ENCODE measurements around the gene ABCA12. TPM values are rescaled to one million over a fixed set of nuclear protein-coding genes. Genes with fewer than 3 reads are reported as not detected.

Gene ABCA12
- total RNA-seq, 1 experiment from 2014 or later = 1.3 TPM

DNA sequence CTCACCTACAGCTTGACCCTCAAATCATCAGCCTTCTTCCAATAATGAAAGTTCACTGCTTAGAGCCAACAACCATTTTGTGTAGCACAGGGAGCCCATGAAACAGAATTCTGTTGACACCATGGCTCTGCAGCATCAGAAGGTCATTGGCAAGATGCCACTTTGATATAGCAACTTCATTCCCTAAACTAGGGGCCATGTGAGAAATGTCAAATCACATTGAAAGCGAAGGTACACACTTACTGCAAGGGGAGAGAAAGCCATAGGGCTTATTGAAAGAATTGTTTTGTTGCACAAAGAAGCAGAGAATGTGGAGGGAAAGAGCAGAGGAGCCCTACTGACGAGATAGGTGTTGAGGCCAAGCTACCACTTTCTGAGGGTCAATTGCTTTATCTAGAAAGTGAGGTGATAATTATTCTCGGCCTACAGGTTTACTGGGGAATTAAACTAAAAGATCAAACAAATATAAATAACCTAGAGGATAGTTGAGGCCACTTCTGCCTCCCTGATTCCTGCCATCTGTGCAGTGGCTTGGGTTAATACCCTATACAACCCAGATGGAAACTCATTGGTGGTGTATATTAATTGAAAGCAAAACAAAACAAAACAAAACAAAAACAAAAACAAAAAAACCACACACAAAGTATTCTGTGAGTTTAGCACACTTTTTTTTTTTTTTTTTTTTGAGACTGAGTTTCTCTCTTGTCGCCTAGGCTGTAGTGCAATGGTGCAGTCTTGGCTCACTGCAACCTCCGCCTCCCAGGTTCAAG lies 5.9 kb upstream of the ABCA12 start:
- Histone ChIP-seq H3K4me2 (ENCODE audit: low read length) (no peak overlapping the region), H3K9me3 (ENCODE audit: control insufficient read depth in 1 of 2, insufficient read depth in 1 of 2, low read depth in 1 of 2, low read length in 2 of 2) (no peaks in the 10 kb centered on the region), H3K79me2 (ENCODE audit: insufficient read depth, low read length) (no peaks in the 10 kb centered on the region), H3K4me3 (replicated peaks in 1 of 2; ENCODE audit: low read depth in 1 of 2, low read length in 2 of 2) (no peak overlapping the region), H3K27me3 (ENCODE audit: insufficient read depth, low read length) (no peaks in the 10 kb centered on the region), H3K27ac (ENCODE audit: low read depth, low read length) (no peak overlapping the region), H3K4me1 (ENCODE audit: control insufficient read depth in 1 of 2, insufficient read depth in 2 of 2, low read length in 2 of 2) (peaks cover 0 to 6% of the 10 kb centered on the region in 2 experiments; a peak in 1 of 4 replicates), H2AFZ (ENCODE audit: low read depth, low read length, poor library complexity, severe bottlenecking) (no peak overlapping the region), H3K9ac (ENCODE audit: low read length) (no peak overlapping the region), H4K20me1 (ENCODE audit: insufficient read depth) (no peaks in the 10 kb centered on the region), H3K9me2 (ENCODE audit: insufficient read depth) (0 out of 2 replicates have a peak, but pooled peaks cover 3% of the 10 kb centered on the region), H3K36me3 (ENCODE audit: control insufficient read depth in 1 of 2, insufficient read depth in 2 of 2, low read length in 2 of 2) (no peaks in the 10 kb centered on the region)
- ChIA-PET RAD21 (ENCODE audit: low non-redundant PET in 1 of 2, low total read pairs in 2 of 2, uncharacterized antibody in 2 of 2, unreplicated experiment in 2 of 2) (no interaction called here), POLR2A (no interaction called here), CTCF (no interaction called here)
- no TSS peak for BruUV-seq (replicated peaks)
- TF ChIP-seq FOSL1 (IDR thresholded peaks at IDR 0.05; ENCODE audit: low read depth) (no peak), ZNF274 (IDR thresholded peaks at IDR 0.05; ENCODE audit: low read depth, low read length) (no peak), CEBPB (IDR thresholded peaks at IDR 0.05; ENCODE audit: low read depth) (no peak), SRF (IDR thresholded peaks at IDR 0.05; ENCODE audit: low read depth) (no peak), EZH2 (IDR thresholded peaks at IDR 0.05) (no peak), JUND (IDR thresholded peaks at IDR 0.05) (no peak), TCF7L2 (IDR thresholded peaks at IDR 0.05; ENCODE audit: borderline replicate concordance, extremely low read depth, insufficient read depth, insufficient read length) (no peak), YY1 (IDR thresholded peaks at IDR 0.05; ENCODE audit: extremely low read depth, insufficient replicate concordance, low read depth, low read length) (no peak), ZFX (IDR thresholded peaks at IDR 0.05) (no peak), SP1 (IDR thresholded peaks at IDR 0.05; ENCODE audit: low read depth) (no peak), EGR1 (IDR thresholded peaks at IDR 0.05; ENCODE audit: low read depth) (no peak)
- TF ChIP-seq, protein P1, sequence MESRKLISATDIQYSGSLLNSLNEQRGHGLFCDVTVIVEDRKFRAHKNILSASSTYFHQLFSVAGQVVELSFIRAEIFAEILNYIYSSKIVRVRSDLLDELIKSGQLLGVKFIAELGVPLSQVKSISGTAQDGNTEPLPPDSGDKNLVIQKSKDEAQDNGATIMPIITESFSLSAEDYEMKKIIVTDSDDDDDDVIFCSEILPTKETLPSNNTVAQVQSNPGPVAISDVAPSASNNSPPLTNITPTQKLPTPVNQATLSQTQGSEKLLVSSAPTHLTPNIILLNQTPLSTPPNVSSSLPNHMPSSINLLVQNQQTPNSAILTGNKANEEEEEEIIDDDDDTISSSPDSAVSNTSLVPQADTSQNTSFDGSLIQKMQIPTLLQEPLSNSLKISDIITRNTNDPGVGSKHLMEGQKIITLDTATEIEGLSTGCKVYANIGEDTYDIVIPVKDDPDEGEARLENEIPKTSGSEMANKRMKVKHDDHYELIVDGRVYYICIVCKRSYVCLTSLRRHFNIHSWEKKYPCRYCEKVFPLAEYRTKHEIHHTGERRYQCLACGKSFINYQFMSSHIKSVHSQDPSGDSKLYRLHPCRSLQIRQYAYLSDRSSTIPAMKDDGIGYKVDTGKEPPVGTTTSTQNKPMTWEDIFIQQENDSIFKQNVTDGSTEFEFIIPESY (IDR thresholded peaks at IDR 0.05; ENCODE audit: extremely low read depth, insufficient replicate concordance, low read length) = no peak
- DNase-seq (ENCODE audit: low read depth, low spot score) (no peak), ATAC-seq (no peak)
- intact Hi-C loops (cut with micrococcal nuclease) = no loop called here

All from HCT116 (cell line).